Heart left ventricle (tissue), 13 donors: ENCODE measurements around the gene HMGCLL1.

Experiments
- POLR2A ChIP-seq, 2 donors: fragments of 450-650 bp; IDR thresholded peaks; one replicate each; pipeline ENCODE4 v1.6.1; 2017; ENCODE audit warnings: antibody characterized with exemption in 2 of 2, mild to moderate bottlenecking in 2 of 2, moderate library complexity in 2 of 2
- TF ChIP-seq, protein P1 (sequence below), 12 donors: fragments of 200-600 bp; sonication (generic) in 4 of 12; IDR thresholded peaks; one replicate each; pipeline versions ENCODE4 v1.5.0 to v1.8.0; 2018 to 2022; ENCODE audit warnings: antibody characterized with exemption in 12 of 12, mild to moderate bottlenecking in 5 of 12
- donor health status: ischemic (EF 13 %, LVEDD 7.1; RV severe dilation, severe dysfunction).
- donor health status: DM: no; HTN: yes; CAD: no.
- donor health status: DM: no; HTN: no; CAD: no.
- donor health status: ischemic (EF 25% LVEDD 6.9; RV normal size, moderate dysfunction).
- donor health status: ischemic (EF 25% LVEDD 5.7; RV mildly dilated, moderate dysfunction).
- donor health status: ischemic (EF 35%, LVEDD 5.7; RV mildly dilated, moderate dysfunction).
- donor health status: nonischemic (EF 11% LVEDD 7.7; RV severe dilation, severe dysfunction).
- donor health status: DM: yes; HTN: yes; CAD: no.
- donor health status: PGD.
- donor health status: ischemic (EF 29% LVEDD 5.4; RV normal size, mild dysfunction).
- donor health status: nonischemic (EF 23%, LVEDD 6.1; RV moderate dilation, normal function).

GRCh38 chr6:55569638-55570037 lies 9.4 kb downstream of the HMGCLL1 start:
- TF ChIP-seq, protein P1, sequence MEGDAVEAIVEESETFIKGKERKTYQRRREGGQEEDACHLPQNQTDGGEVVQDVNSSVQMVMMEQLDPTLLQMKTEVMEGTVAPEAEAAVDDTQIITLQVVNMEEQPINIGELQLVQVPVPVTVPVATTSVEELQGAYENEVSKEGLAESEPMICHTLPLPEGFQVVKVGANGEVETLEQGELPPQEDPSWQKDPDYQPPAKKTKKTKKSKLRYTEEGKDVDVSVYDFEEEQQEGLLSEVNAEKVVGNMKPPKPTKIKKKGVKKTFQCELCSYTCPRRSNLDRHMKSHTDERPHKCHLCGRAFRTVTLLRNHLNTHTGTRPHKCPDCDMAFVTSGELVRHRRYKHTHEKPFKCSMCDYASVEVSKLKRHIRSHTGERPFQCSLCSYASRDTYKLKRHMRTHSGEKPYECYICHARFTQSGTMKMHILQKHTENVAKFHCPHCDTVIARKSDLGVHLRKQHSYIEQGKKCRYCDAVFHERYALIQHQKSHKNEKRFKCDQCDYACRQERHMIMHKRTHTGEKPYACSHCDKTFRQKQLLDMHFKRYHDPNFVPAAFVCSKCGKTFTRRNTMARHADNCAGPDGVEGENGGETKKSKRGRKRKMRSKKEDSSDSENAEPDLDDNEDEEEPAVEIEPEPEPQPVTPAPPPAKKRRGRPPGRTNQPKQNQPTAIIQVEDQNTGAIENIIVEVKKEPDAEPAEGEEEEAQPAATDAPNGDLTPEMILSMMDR (IDR thresholded peaks at IDR 0.05): no peak
- TF ChIP-seq POLR2A (IDR thresholded peaks at IDR 0.05): no peak
